Cardiac muscle cell (in vitro differentiated cells and primary cell): ENCODE measurements around the gene RHOBTB3. TPM values are rescaled to one million over a fixed set of nuclear protein-coding genes. Genes with fewer than 3 reads are reported as not detected.
"Not testable (repeated sequence)": the region's sequence is repeated elsewhere in the genome, so short reads cannot be mapped to it uniquely, and the experiment has no call there.

Experiments used
- DNase-seq, 2 donors: peaks; one replicate each; pipeline versions ENCODE4 v3.0.0 to v3.0.0-alpha.2; 2010 to 2017; ENCODE audit warnings: low read depth in 1 of 2, low spot score in 1 of 2
- H3K27ac ChIP-seq: fragments of 200-600 bp; sonication (generic); 2 replicates; pipeline ENCODE4 v1.5.1; 2016
- H3K27me3 ChIP-seq: fragments of 200-600 bp; sonication (generic); 2 replicates; pipeline ENCODE4 v1.6.0; 2016; ENCODE audit warnings: control low read depth
- H3K36me3 ChIP-seq: fragments of 200-600 bp; sonication (generic); 2 replicates; pipeline ENCODE4 v1.5.1; 2016; ENCODE audit warnings: control low read depth
- H3K4me1 ChIP-seq: fragments of 200-600 bp; sonication (generic); 2 replicates; pipeline ENCODE4 v1.8.1; 2017; ENCODE audit warnings: low read depth, mild to moderate bottlenecking, mixed run types
- H3K4me3 ChIP-seq: fragments of 200-600 bp; sonication (generic); 2 replicates; pipeline ENCODE4 v1.5.1; 2016; ENCODE audit warnings: mild to moderate bottlenecking
- H3K9me3 ChIP-seq: fragments of 200-600 bp; sonication (generic); 2 replicates; pipeline ENCODE4 v1.5.1; 2017; ENCODE audit warnings: low read depth, mild to moderate bottlenecking, control low read depth
- CTCF ChIP-seq: IDR thresholded peaks from 2 replicates; pipeline ENCODE4 v1.5.1; 2012; ENCODE audit warnings: low read depth, mild to moderate bottlenecking, low read length
- polyA plus RNA-seq: library from polyadenylated mRNA; unstranded; fragments of >200 nt; fragmentation: Nextera tagmentation; extraction: Ambion mirVana; gene quantifications from 2 replicates; pipeline ENCODE4 v1.2.1, GENCODE V29; 2016
- total RNA-seq: library from RNA; depleted of rRNA; stranded (reverse); fragments of >200 nt; gene quantifications from 2 replicates; pipeline ENCODE4 v1.2.3, GENCODE V29; 2016

RHOBTB3 gene
- total and polyA plus RNA-seq, 2 experiments from 2014 or later, result 455 to 477 TPM

DNA sequence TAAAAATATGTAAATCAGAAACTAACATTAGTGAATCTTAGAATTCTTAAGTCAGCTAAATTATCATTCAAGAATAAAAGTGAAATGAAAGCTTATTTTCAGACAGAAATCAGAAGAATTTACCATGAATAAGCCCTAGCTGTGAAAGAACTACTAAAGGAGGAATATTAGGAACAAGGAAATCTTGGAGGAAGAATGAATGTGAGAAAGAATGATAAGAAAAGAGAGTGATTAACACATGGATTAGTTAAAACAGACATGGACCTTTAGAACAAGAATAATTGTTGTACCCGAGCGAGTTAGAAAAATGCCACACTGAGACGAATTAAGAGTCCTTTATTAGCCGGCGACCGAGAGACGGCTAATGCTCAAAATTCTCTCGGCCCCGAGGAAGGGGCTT is 24.1 kb upstream of the RHOBTB3 start:
- DNase-seq, result no peak
- Histone ChIP-seq H3K4me1 (peaks cover 35% of the 10 kb centered on the region), H3K4me3 (no peak overlapping the region), H3K27ac (peak overlapping the region; percentile 52), H3K36me3 (no peaks in the 10 kb centered on the region), H3K9me3 (no peaks in the 10 kb centered on the region), H3K27me3 (no peaks in the 10 kb centered on the region)
- TF ChIP-seq CTCF, result no peak

DNA sequence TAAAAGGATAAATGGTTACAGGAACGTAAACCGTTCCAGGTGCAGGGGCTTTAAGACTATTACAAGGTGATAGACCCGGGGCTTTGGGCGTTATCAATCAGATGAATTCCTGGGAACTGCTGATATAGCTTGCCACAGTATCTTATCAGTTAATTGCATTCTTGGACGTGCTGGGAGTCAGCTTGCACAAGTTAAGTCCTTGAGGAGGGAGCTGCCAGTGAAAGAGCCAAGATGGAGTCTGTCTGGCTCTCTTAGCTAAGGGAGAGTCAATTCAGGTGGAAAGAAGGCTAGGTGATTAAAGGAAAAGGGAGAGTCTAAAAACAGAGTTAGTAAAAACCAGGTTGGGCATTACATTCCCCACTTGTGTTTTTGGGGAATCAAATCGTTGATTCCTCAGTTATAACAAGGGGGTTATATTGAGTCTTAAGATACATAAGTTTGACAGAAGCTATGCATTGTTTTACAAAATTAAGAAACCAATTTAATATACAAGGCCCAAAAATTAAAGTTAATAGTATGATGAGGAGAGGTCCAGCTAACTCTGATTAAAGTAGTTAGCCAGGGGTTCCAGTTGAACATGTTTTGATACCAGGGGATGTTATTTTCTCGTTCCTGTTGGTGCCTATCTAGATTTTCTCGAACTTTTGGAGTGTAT is 23.5 kb upstream of the RHOBTB3 start:
- not testable (repeated sequence) for H3K27me3 ChIP-seq, H3K9me3 ChIP-seq, H3K4me3 ChIP-seq, H3K36me3 ChIP-seq, DNase-seq
- Histone ChIP-seq H3K27ac (peak overlapping the region; percentile 96), H3K4me1 (peaks cover 39% of the 10 kb centered on the region)

- DNase-seq, result no peak
- H3K36me3 ChIP-seq, result no peaks in the 10 kb centered on the region
- no peak for TF ChIP-seq CTCF
- peak overlapping the region; percentile 96 for H3K27ac ChIP-seq
- H3K27me3 ChIP-seq, result no peaks in the 10 kb centered on the region
- H3K9me3 ChIP-seq, result no peaks in the 10 kb centered on the region
- H3K4me1 ChIP-seq, result peaks cover 45% of the 10 kb centered on the region
- H3K4me3 ChIP-seq, result no peak overlapping the region
Measured at GRCh38 chr5:95708876-95709275, 22.3 kb upstream of the RHOBTB3 start.

DNA sequence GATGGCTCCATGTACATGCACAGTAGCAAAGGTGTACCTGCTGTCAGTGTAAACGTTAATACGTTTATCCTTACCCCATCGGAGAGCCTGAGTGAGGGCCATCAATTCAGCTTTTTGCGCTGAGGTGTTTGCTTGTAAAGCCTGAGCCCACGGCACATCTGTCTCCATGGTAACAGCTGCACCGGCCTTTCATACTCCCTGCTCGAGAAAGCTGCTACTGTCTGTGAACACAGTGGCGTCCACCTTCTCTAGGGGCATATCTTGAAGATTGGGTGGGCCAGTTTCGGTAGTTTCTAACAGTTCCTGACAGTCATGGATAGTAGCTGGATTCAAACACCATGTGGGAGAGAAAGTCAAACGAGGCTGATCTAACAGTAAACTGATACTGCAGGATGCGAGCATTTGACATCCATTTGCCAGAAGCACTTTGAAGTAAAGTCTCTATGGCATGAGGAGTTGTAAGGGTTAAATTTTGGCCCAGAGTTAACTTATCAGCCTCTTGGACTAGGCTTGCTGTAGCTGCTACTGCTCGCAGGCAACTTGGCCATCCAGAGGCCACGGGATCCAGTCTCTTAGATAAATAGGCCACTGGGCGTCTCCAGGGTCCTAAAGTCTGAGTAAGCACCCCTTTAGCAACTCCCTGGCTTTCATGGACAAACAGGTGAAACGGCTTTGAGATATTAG is 21.0 kb upstream of the RHOBTB3 start:
- Histone ChIP-seq H3K9me3 (no peaks in the 10 kb centered on the region), H3K27me3 (no peaks in the 10 kb centered on the region), H3K27ac (peak overlapping the region; percentile 96), H3K4me1 (peaks cover 52% of the 10 kb centered on the region), H3K36me3 (no peaks in the 10 kb centered on the region), H3K4me3 (peak overlapping the region; percentile 26)
- DNase-seq, result peak; percentile 60 to 90
- no peak for TF ChIP-seq CTCF

GRCh38 chr5:95710651-95711500 is 20.3 kb upstream of the RHOBTB3 start:
- not testable (repeated sequence) for H3K9me3 ChIP-seq, H3K36me3 ChIP-seq, H3K27me3 ChIP-seq
- Histone ChIP-seq H3K4me1 (peaks cover 50% of the 10 kb centered on the region), H3K27ac (peak overlapping the region; percentile 96), H3K4me3 (peak overlapping the region; percentile 26)
- peak; percentile 38 to 48 for DNase-seq

GRCh38 chr5:95711501-95712346 is 19.4 kb upstream of the RHOBTB3 start:
- H3K27me3 ChIP-seq, result no peaks in the 10 kb centered on the region
- peak overlapping the region; percentile 26 for H3K4me3 ChIP-seq
- H3K36me3 ChIP-seq, result no peaks in the 10 kb centered on the region
- TF ChIP-seq CTCF, result no peak
- H3K4me1 ChIP-seq, result peaks cover 48% of the 10 kb centered on the region
- H3K9me3 ChIP-seq, result no peaks in the 10 kb centered on the region
- peak in 1 of 2 donors; percentile 40 for DNase-seq
- peak overlapping the region; percentile 96 for H3K27ac ChIP-seq
